NCI-H345 treated with DMSO at 0.1 percent for 48 hours (cell line): ENCODE measurements around the gene GRIA4.

Source experiments
- DNase-seq: peaks from one replicate; lab custom pipeline; 2025; ENCODE audit not compliant: unreplicated experiment; lab: John Stamatoyannopoulos, UW

The GRIA4 gene

GRCh38 chr11:105636496-105636895 lies 26.6 kb downstream of the GRIA4 start:
- no peak for DNase-seq

- no peak for DNase-seq
Measured at GRCh38 chr11:105639527-105639926, 29.7 kb downstream of the GRIA4 start.

GRCh38 chr11:105641433-105641832 lies 31.6 kb downstream of the GRIA4 start:
- no peak for DNase-seq

GRCh38 chr11:105642870-105643269 lies 33.0 kb downstream of the GRIA4 start:
- DNase-seq = no peak

- no peak for DNase-seq
Measured at GRCh38 chr11:105644839-105645573, 35.1 kb downstream of the GRIA4 start.

GRCh38 chr11:105647780-105648179 lies 37.9 kb downstream of the GRIA4 start:
- no peak for DNase-seq

- DNase-seq = no peak
Measured at GRCh38 chr11:105648762-105649161, 38.9 kb downstream of the GRIA4 start.

GRCh38 chr11:105665281-105665680 lies 55.4 kb downstream of the GRIA4 start:
- DNase-seq = no peak

GRCh38 chr11:105667441-105667840 lies 57.6 kb downstream of the GRIA4 start:
- no peak for DNase-seq

- DNase-seq = no peak
Measured at GRCh38 chr11:105670811-105671210, 60.9 kb downstream of the GRIA4 start.

- no peak for DNase-seq
Measured at GRCh38 chr11:105673089-105673488, 63.2 kb downstream of the GRIA4 start.

GRCh38 chr11:105689631-105690030 lies 79.8 kb downstream of the GRIA4 start:
- no peak for DNase-seq

- no peak for DNase-seq
Measured at GRCh38 chr11:105690467-105690866, 80.6 kb downstream of the GRIA4 start.

- no peak for DNase-seq
Measured at GRCh38 chr11:105693075-105693759, 83.3 kb downstream of the GRIA4 start.

GRCh38 chr11:105696000-105696399 lies 86.1 kb downstream of the GRIA4 start:
- no peak for DNase-seq

GRCh38 chr11:105697291-105697690 lies 87.4 kb downstream of the GRIA4 start:
- no peak for DNase-seq

- DNase-seq = no peak
Measured at GRCh38 chr11:105699203-105699602, 89.3 kb downstream of the GRIA4 start.

- DNase-seq = no peak
Measured at GRCh38 chr11:105700271-105700670, 90.4 kb downstream of the GRIA4 start.

- DNase-seq = no peak
Measured at GRCh38 chr11:105701098-105701497, 91.2 kb downstream of the GRIA4 start.

GRCh38 chr11:105705786-105706530 lies 96.1 kb downstream of the GRIA4 start:
- no peak for DNase-seq

- no peak for DNase-seq
Measured at GRCh38 chr11:105713106-105713505, 103.2 kb downstream of the GRIA4 start.

GRCh38 chr11:105713696-105714095 lies 103.8 kb downstream of the GRIA4 start:
- DNase-seq = no peak
